T-helper 22 cell (primary cell): ENCODE results near the gene TMEM126B.

Source experiments
- DNase-seq: peaks from one replicate; pipeline ENCODE4 v3.0.0-alpha.2; 2020; ENCODE audit warnings: low read depth

Gene TMEM126B

DNA sequence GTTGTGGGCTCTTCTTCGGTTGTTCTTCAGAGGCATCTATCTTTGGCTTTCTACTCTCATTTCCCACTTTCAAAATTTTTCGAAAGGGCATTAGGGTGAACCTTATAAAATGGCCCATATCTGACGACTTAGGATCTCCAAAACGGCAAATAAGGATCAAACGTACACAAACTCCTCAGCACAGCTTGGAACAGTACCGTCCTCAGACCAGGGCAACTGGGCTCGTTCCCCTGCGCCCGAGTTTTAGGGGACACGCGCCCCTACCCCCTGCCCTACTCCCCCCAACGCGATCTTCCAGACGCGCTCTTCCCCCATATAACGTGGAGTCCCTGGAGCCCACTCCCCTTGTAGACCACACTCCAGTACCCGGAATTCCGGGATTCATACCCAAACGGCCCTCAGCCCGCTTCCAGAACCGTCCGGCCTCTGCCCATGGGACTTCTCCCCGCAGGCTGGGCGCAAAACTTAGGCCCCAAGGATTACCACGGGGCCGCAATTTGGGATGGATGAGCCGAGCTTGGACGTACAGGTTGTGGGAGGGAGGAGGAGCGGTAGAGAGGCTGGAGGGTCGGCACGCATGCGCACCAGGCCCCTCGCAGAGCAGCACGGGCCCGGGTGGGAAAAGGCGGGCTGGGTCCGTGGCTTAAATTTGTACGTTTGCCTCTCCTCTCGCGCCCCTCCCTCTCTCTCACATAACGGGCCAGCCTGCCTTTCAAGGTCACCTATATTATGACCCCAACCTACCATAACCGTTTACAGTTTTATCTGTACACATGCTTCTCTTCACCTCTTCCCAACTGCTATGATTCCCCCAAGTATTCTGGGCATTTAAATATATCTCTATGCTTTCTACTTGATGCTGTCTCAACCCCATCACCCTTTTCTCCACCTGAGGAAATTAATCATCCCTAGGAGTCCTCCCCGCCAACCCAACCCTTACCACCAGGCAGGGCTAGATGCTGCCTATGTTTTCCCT, 54.2 kb downstream of the TMEM126B start:
- peak; percentile 15 for DNase-seq

DNA sequence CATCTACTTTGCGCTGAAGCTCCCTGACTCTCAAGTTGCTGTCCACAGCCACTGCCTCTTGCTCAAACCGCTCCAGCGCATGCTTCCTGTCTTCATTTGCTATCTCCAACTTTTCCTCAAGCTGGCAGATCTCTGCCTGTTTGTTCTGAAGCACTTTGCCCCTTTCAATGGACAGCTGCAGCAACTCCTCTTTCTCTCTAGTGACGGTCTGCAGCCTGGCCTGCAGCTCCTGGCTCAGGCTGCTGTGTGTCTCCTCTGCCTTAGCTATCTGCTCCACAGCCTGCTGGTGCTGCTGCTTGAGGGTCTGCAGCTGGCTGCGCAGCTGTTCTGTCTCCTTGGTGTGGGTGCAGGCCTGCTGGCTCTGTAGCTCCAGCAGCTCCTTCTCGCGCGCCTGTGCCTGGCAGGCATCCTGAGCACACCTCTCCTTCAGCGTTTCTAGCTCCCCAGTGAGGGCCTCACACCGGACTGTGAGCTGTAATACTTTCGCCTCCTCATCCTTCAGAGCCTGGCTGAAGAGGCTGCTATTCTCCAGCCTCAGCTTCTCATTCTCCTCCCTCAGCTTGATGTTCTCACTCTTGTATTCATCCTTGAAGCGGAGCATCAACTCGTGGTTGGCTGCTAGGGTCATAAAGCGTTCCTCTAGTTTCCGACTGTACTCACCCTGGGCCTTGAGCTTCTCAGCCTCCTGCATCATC, 56.9 kb downstream of the TMEM126B start:
- DNase-seq = no peak

DNA sequence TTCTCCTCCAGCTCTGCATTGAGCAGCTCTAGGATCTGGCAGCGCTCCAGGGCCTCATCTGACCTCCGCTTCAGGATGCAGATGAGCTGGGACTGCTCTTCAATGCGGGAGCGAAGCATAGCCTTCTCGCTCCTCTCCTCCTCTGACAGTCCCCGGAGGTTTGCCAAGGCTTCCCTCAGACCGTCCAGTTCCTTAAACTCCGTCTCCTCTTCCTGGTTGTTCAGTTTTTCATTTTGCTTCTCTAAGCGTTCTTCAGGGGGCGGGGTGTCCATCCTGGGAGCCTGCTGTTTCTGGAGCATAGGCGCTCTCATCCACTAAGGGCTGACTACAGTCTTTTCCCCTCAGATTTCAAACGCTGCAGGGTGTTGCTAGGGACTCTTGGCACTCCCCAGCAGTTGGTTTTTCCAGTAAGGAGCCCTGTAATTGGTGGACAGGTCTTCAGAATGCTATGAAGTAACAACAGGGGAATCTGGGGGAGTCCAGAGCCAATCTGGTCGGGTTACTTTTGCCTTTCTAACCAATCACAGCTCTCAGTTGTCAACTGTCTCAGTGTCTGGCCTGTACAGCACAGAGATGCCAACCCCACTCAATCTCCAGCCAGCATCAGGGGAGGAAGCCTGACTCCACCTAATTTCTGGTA, 57.5 kb downstream of the TMEM126B start, which contains the start of gene CCDC89:
Gene CCDC89, minus strand, starts transcription at position 376 of the 640 bp plus-strand sequence. Its CDS starts 65 bp downstream, at position 311.
- no peak for DNase-seq
